Activated naive CD4-positive, alpha-beta T cell treated with anti-CD3 and anti-CD28 coated beads, Interleukin-2, amount 10 ng/mL, durations not matched to agents 7 days and 5 days (primary cell): ENCODE data around the gene FAM184B.

Experiments
- CTCF ChIA-PET: fragments of 350-600 bp; sonication (Branson Sonifier 250); formaldehyde crosslinking; loops from one replicate; lab custom pipeline; 2021; ENCODE audit warnings: antibody characterized with exemption; lab: Charles Lee
- DNase-seq: peaks from one replicate; pipeline ENCODE4 v3.0.0-alpha.2; 2020
- H3K27ac Mint-ChIP-seq: one replicate; pipeline ENCODE4 v1.8.0; 2021; ENCODE audit warnings: mild to moderate bottlenecking, moderate library complexity, mixed read lengths
- H3K27me3 Mint-ChIP-seq: one replicate; pipeline ENCODE4 v1.8.0; 2021; ENCODE audit warnings: mild to moderate bottlenecking, mixed read lengths
- H3K36me3 Mint-ChIP-seq: one replicate; pipeline ENCODE4 v1.8.0; 2021; ENCODE audit warnings: mixed read lengths
- H3K4me1 Mint-ChIP-seq: one replicate; pipeline ENCODE4 v1.8.0; 2021; ENCODE audit warnings: mixed read lengths
- H3K4me3 Mint-ChIP-seq: one replicate; pipeline ENCODE4 v1.8.0; 2021; ENCODE audit warnings: mild to moderate bottlenecking, moderate library complexity, mixed read lengths
- H3K9me3 Mint-ChIP-seq: one replicate; pipeline ENCODE4 v1.8.0; 2021; ENCODE audit warnings: mixed read lengths

The FAM184B gene

GRCh38 chr4:17765514-17766286 lies 15.7 kb downstream of the FAM184B start:
- no peak overlapping the region for H3K4me3 Mint-ChIP-seq
- H3K36me3 Mint-ChIP-seq: no peaks in the 10 kb centered on the region
- H3K27ac Mint-ChIP-seq: peak overlapping the region; percentile 20
- no peak for DNase-seq
- CTCF ChIA-PET: no interaction called here
- peaks cover 5% of the 10 kb centered on the region for H3K9me3 Mint-ChIP-seq
- H3K27me3 Mint-ChIP-seq: peaks cover 6% of the 10 kb centered on the region
- peaks cover 4% of the 10 kb centered on the region for H3K4me1 Mint-ChIP-seq

GRCh38 chr4:17763931-17764330 lies 17.5 kb downstream of the FAM184B start:
- Mint-ChIP-seq H3K27me3 (peaks cover 6% of the 10 kb centered on the region), H3K4me1 (peaks cover 4% of the 10 kb centered on the region), H3K9me3 (peaks cover 5% of the 10 kb centered on the region), H3K4me3 (no peak overlapping the region), H3K27ac (no peak overlapping the region), H3K36me3 (no peaks in the 10 kb centered on the region)
- no peak for DNase-seq
- CTCF ChIA-PET: interaction anchor here (0.6 kb wide), 1 partner anchor 217 kb away, joined by 3 read pairs; no protein-coding TSS in a partner anchor

DNA sequence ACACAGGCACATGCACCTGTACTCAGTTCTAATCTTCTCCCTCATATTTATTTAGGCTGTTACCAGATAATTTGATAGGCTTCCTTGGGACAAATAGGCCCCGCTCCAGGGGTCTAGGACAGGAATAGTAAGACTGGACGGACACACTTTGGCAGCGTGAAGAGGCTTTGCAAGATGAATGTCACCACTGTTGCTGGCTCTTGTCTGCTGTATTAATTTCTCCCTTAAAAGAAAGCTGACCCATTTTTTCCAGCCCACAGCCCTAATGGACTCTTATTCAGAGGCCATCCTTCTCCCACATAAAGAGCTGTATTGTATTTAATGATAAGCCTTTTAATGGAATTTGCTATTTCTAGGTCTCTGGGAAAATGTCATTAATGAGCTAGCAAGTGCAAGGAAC lies 18.0 kb downstream of the FAM184B start:
- Mint-ChIP-seq H3K36me3 (no peaks in the 10 kb centered on the region), H3K27me3 (peaks cover 6% of the 10 kb centered on the region), H3K4me3 (no peak overlapping the region), H3K27ac (no peak overlapping the region), H3K4me1 (peaks cover 4% of the 10 kb centered on the region), H3K9me3 (peaks cover 5% of the 10 kb centered on the region)
- no peak for DNase-seq
- CTCF ChIA-PET: interaction anchor here (0.9 to 1.3 kb wide), 3 partner anchors 16 to 214 kb away, joined by 3 to 4 read pairs (median 3); no protein-coding TSS in a partner anchor

- CTCF ChIA-PET: interaction anchor here (0.9 to 1.3 kb wide), 4 partner anchors 15 to 214 kb away, joined by 3 to 4 read pairs (median 4); no protein-coding TSS in a partner anchor
- peaks cover 5% of the 10 kb centered on the region for H3K9me3 Mint-ChIP-seq
Measured at GRCh38 chr4:17762726-17763125, 18.7 kb downstream of the FAM184B start.

DNA sequence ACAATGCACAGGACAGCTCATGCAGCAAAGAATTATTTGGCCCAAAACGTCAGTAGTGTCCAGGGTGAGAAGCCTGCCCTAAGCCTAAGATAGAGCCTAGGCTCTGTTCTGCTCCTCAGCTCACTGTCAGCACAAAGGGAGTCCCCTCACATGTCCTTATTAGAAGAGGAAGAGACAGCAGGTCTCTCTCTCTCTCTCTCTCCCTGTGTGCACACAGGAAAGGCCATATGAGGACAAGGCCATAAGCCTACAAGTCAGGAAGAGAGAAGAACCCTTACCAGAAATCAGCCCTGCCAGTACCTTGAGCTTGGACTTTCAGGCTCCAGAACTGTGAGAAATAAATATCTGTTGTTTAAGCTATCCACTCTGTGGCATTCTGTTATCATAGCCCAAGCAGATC lies 20.4 kb downstream of the FAM184B start:
- peaks cover 4% of the 10 kb centered on the region for H3K4me1 Mint-ChIP-seq
- no peaks in the 10 kb centered on the region for H3K36me3 Mint-ChIP-seq
- no peak for DNase-seq
- H3K4me3 Mint-ChIP-seq: no peak overlapping the region
- H3K27me3 Mint-ChIP-seq: peaks cover 7% of the 10 kb centered on the region
- H3K27ac Mint-ChIP-seq: no peak overlapping the region
- CTCF ChIA-PET: interaction anchor here (0.6 kb wide), 1 partner anchor 665 kb away, joined by 3 read pairs; no protein-coding TSS in a partner anchor
- peaks cover 3% of the 10 kb centered on the region for H3K9me3 Mint-ChIP-seq

More at GRCh38 chr4:17762726-17763125, 18.7 kb downstream of the FAM184B start:
- Mint-ChIP-seq H3K27ac (no peak overlapping the region), H3K27me3 (peaks cover 3% of the 10 kb centered on the region), H3K4me3 (no peak overlapping the region), H3K36me3 (no peaks in the 10 kb centered on the region), H3K4me1 (peaks cover 4% of the 10 kb centered on the region)
- DNase-seq: no peak

GRCh38 chr4:17760626-17761025 lies 20.8 kb downstream of the FAM184B start:
- no peak overlapping the region for H3K4me3 Mint-ChIP-seq

GRCh38 chr4:17758485-17758884 lies 22.9 kb downstream of the FAM184B start:
- Mint-ChIP-seq H3K4me1 (no peaks in the 10 kb centered on the region), H3K27ac (no peak overlapping the region), H3K4me3 (no peak overlapping the region), H3K36me3 (no peaks in the 10 kb centered on the region), H3K9me3 (no peaks in the 10 kb centered on the region), H3K27me3 (peaks cover 4% of the 10 kb centered on the region)
- no peak for DNase-seq
- CTCF ChIA-PET: no interaction called here

More at GRCh38 chr4:17760626-17761025, 20.8 kb downstream of the FAM184B start:
- no peak for DNase-seq
- CTCF ChIA-PET: no interaction called here
- Mint-ChIP-seq H3K4me1 (peaks cover 1% of the 10 kb centered on the region), H3K9me3 (no peaks in the 10 kb centered on the region), H3K27me3 (peaks cover 4% of the 10 kb centered on the region), H3K27ac (no peak overlapping the region), H3K36me3 (no peaks in the 10 kb centered on the region)

GRCh38 chr4:17757621-17758020 lies 23.8 kb downstream of the FAM184B start:
- CTCF ChIA-PET: no interaction called here
- no peak overlapping the region for H3K4me3 Mint-ChIP-seq
- no peak for DNase-seq
- H3K27ac Mint-ChIP-seq: no peak overlapping the region
- H3K9me3 Mint-ChIP-seq: no peaks in the 10 kb centered on the region
- no peaks in the 10 kb centered on the region for H3K36me3 Mint-ChIP-seq
- H3K27me3 Mint-ChIP-seq: peaks cover 8% of the 10 kb centered on the region
- H3K4me1 Mint-ChIP-seq: no peaks in the 10 kb centered on the region

- no peaks in the 10 kb centered on the region for H3K9me3 Mint-ChIP-seq
- H3K27ac Mint-ChIP-seq: no peak overlapping the region
- H3K36me3 Mint-ChIP-seq: no peaks in the 10 kb centered on the region
- CTCF ChIA-PET: no interaction called here
- H3K4me1 Mint-ChIP-seq: no peaks in the 10 kb centered on the region
- DNase-seq: no peak
- no peak overlapping the region for H3K4me3 Mint-ChIP-seq
- H3K27me3 Mint-ChIP-seq: peaks cover 8% of the 10 kb centered on the region
Measured at GRCh38 chr4:17753646-17754045, 27.8 kb downstream of the FAM184B start.

GRCh38 chr4:17740702-17741101 lies 40.7 kb downstream of the FAM184B start:
- CTCF ChIA-PET: no interaction called here
- H3K4me3 Mint-ChIP-seq: no peak overlapping the region

DNA sequence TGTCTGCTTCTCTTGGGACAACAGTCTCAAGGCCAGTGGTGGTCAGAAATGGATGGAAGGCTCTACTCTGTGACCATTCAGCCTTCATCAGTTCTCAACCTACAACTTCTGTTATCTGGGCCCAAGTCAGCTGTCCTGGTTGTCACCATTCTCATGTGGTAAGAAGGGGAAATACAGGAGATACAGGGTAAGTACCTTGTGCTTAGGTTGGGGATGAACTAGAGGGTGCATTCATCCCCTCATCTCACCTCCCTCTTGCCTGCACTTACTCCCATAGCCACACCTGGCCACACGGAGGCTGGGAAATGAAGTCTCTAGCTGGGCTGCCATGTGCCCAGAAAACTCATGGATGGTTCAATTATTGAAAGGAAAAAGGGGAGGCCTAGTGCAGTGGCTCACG lies 44.9 kb downstream of the FAM184B start:
- DNase-seq: no peak
- CTCF ChIA-PET: no interaction called here
- no peaks in the 10 kb centered on the region for H3K4me1 Mint-ChIP-seq
- no peaks in the 10 kb centered on the region for H3K36me3 Mint-ChIP-seq
- no peak overlapping the region for H3K4me3 Mint-ChIP-seq
- no peak overlapping the region for H3K27ac Mint-ChIP-seq
- peaks cover 7% of the 10 kb centered on the region for H3K27me3 Mint-ChIP-seq
- H3K9me3 Mint-ChIP-seq: no peaks in the 10 kb centered on the region

More at GRCh38 chr4:17740702-17741101, 40.7 kb downstream of the FAM184B start:
- H3K4me1 Mint-ChIP-seq: no peaks in the 10 kb centered on the region
- no peak overlapping the region for H3K27ac Mint-ChIP-seq
- H3K9me3 Mint-ChIP-seq: no peaks in the 10 kb centered on the region
- H3K27me3 Mint-ChIP-seq: peaks cover 10% of the 10 kb centered on the region
- no peaks in the 10 kb centered on the region for H3K36me3 Mint-ChIP-seq
- no peak for DNase-seq

GRCh38 chr4:17726911-17727310 lies 54.5 kb downstream of the FAM184B start:
- Mint-ChIP-seq H3K4me1 (no peaks in the 10 kb centered on the region), H3K4me3 (no peak overlapping the region), H3K27ac (no peak overlapping the region), H3K36me3 (no peaks in the 10 kb centered on the region), H3K9me3 (peaks cover 4% of the 10 kb centered on the region), H3K27me3 (no peaks in the 10 kb centered on the region)
- CTCF ChIA-PET: no interaction called here
- no peak for DNase-seq

- CTCF ChIA-PET: no interaction called here
- Mint-ChIP-seq H3K27me3 (no peaks in the 10 kb centered on the region), H3K4me3 (no peak overlapping the region), H3K4me1 (no peaks in the 10 kb centered on the region), H3K36me3 (no peaks in the 10 kb centered on the region), H3K27ac (no peak overlapping the region), H3K9me3 (peaks cover 4% of the 10 kb centered on the region)
- DNase-seq: no peak
Measured at GRCh38 chr4:17723648-17724047, 57.8 kb downstream of the FAM184B start.

- Mint-ChIP-seq H3K27me3 (no peaks in the 10 kb centered on the region), H3K4me1 (no peaks in the 10 kb centered on the region), H3K27ac (no peak overlapping the region), H3K4me3 (no peak overlapping the region), H3K9me3 (no peaks in the 10 kb centered on the region), H3K36me3 (no peaks in the 10 kb centered on the region)
- CTCF ChIA-PET: no interaction called here
- DNase-seq: no peak
Measured at GRCh38 chr4:17722356-17722700, 59.1 kb downstream of the FAM184B start.
